ENCODE measurements around the gene TNFRSF6B.

The TNFRSF6B gene

DNA sequence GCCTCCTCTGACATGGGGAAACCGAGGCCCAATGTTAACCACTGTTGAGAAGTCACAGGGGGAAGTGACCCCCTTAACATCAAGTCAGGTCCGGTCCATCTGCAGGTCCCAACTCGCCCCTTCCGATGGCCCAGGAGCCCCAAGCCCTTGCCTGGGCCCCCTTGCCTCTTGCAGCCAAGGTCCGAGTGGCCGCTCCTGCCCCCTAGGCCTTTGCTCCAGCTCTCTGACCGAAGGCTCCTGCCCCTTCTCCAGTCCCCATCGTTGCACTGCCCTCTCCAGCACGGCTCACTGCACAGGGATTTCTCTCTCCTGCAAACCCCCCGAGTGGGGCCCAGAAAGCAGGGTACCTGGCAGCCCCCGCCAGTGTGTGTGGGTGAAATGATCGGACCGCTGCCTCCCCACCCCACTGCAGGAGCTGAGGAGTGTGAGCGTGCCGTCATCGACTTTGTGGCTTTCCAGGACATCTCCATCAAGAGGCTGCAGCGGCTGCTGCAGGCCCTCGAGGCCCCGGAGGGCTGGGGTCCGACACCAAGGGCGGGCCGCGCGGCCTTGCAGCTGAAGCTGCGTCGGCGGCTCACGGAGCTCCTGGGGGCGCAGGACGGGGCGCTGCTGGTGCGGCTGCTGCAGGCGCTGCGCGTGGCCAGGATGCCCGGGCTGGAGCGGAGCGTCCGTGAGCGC lies 1.6 kb downstream of the TNFRSF6B start:
- no peak for DNase-seq (ENCODE audit: low read depth)

DNA sequence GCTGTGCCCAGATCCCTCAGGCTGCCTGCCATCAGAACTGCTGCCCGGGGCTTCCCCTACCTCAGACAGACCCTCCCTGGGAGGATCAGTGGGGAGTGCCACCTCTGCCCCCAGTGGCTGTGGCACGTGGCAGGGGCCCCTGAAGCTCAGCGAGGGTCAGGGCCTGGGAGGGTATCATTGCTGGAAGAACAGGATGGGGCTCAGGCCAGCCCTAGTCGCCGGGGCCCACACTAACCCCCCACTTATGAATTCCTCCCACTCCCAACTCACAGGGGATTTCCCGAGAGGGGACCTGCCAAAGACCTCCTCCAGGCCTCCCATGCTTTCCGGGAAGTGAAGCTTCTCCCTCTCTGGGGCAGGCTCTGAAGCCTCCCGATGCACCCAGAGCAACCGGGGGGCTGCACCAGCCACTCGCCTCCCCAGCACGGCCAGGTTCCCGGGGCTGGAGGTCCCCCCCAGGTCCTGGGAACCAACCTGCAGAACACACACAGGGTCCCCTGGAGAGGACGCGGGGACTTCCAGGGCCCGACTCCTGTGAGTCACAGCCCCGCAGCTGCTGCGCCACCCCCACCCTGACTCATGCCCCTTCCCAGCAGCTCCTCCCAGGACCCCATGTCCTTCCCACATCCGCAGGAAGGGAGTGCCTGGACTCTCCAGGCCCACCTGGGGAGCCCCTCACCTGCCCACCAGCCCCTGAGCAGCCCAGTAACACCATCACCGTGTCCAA lies 2.5 kb downstream of the TNFRSF6B start:
- DNase-seq (ENCODE audit: low read depth) = no peak

DNA sequence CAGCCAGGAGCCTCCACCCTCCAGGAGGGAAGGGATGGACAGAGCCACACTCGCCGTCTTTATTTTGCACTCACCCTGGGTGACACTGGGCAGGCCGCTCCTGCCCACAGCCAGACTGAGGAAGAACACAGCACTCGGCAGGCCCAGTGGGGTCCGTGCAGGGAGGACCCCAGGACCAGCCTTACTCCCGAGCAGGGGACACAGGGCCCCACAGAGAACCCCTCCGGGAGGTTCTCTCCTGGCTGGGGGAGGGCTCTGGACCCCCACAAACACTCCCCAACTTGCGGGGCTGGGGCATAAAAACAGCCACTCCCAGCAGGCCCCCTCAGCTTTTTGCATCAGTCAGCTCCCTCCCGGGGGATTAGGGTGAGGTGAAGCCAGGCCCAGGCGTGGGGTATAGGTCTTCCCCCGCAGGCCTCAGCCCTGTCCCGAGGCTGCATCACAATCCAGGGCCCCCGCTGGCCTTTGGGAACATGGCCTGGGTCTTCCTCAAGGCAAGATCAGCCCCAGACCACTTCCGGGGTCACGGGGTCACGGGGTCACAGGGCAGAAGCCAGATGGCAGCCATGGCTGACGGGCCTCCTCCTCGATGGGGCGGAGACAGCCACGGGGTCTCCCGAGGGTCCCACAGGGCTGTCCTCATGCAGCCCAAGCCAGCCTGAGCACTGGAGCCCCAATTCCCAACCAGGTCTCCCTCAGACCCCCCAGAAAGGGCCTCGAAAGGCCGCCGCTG lies 3.2 kb downstream of the TNFRSF6B start:
- no peak for DNase-seq (ENCODE audit: low read depth)

DNA sequence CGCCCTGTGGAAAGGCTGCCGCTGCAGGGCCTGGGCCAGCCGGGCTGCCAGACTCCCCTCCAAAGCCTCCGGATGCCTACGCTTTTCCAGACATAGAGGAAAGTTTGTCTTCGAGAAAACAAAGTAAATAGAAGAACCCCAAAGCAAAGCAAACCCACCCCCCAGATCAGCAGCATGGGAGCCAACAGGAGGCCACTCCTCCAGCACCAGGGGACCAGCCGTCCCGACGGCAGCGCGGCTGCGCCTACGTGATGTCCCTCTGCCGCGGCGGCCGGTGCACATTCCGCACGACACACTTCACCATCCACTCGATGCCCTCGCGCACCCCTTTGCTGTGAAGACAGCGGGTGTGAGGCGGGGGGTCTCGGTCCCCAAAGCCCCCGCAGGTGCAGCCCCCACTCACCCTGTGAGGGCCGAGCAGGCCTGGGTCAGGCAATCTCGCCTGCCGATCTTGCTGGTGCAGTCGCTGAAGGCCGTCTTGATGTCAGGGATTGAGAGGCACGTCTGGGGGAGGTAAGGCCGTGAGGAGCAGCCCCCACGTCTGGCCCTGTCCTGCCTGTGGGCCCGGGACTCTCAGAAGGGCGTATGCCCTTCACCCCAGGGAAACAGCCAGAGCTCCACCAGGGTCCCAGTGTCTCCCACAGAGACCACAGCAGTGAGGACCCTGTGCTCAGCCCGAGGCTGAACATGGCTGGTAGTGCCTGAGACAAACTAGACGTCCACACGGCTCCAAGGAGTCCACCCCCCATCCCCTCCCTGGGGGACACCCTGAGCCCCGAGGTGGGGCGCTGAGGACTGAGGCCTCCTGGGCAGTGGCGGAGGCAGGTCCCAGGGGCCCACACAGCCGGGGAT lies 4.0 kb downstream of the TNFRSF6B start:
- DNase-seq (ENCODE audit: low read depth) = no peak

DNA sequence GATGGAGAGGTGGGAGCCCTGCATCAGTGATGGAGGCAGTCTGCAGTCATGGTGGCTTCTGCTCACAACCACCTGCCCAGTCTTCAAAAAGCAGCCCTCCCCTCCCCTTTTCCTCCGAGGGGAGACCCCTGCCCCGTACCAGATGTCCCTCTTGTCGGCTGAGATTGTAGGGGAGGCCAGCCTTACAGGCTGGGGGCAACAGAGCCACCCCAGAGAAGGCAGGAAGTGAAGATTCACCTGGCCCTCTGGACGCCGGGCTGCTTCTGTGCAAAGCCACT lies 4.5 kb downstream of the TNFRSF6B start:
- no peak for DNase-seq (ENCODE audit: low read depth)

DNA sequence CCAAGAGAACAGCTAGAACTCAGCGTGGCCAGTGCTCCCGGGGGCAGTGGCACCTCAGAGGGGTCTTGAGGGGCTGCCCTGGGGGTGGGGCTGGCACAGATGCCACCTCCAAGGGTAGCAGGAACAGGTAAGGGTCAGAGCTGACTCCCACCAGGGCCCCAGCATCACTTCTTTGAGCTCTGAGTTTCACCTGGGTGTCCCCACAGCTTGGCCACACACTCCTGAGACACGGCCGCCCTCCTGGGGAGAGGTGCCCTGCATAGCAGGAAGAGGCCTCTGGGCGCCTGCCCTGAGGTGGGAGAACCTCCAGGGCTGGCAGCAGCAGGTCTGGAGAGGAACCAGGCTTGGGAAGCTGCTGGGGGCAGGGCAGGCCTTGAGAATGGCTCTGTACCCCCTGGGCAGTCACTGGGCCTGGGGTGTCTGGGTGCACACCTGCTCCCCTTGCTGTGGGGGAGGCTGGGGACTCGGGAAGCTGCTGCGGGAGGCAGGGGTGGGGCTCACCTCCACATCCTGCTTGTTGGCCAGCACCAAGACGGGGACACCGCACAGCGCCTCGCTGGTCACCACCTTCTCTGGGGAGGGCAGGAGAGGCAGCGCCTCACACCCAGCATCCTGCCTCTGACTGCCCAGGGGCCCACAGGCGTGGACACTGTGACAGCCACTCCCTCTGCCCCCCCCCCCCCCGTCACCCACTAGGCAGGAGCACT lies 5.0 kb downstream of the TNFRSF6B start:
- DNase-seq (ENCODE audit: low read depth) = no peak

DNA sequence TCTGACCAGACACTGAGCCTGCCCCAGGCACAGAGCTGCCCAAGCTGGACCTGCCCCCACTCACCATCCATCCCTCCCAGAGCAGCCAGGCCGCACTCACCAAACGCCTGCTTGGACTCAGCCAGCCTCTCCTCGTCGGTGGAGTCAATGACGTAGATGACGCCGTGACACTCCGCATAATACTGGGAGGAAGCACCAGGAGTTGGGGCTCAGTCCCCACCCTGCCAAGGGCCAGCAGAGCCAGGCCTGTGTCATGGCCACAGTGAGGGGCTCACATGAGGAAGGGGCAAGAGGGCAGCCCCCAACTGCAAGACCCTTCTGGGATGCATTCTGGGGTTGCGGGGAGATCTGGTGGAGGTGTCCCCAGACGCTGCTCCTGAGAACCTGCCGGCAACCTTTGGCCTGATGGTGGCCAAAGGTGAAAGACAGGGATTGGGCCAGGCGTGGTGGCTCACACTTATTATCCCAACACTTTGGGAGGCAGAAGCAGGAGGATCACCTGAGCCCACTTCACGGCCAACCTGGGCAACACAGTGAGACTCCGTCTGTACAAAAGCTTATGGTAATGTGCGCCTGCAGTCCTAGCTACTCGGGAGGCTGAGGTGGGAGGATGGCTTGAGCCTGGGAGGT lies 5.7 kb downstream of the TNFRSF6B start:
- no peak for DNase-seq (ENCODE audit: low read depth)

DNA sequence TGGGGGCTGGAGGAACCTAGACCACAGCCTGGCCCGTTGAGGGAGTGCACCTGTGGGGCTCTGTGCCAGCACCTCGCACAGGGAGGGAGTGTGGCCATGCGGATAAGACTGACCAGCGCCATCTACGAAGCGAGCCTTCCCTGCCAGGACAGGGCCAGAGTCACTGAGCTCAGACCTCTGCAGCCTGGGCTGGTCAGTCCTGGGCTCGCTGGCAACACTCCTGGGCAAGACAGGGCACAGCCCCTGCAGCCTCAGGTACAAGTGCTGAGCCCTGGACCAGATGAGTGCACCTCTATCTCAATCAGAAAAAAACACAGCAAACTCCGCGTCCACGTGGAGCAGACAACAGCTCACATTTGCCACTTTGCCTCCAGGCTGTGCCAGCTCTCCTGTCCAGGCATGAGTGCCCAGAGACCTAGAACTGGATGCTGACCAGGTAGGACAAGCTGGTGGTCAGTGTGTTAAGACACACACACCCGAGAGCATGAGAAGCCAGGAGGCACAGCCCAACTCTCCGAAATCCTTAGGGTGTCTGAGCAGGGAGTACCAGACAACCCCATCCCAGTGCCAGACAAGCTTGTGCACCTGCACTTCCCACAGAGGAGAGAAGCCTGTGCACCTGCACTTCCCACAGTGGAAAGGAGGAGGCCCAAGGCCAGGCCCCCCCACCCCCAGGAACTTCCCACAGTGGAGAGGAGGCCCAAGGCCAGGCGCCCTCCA lies 6.5 kb downstream of the TNFRSF6B start:
- DNase-seq (ENCODE audit: low read depth) = no peak

DNA sequence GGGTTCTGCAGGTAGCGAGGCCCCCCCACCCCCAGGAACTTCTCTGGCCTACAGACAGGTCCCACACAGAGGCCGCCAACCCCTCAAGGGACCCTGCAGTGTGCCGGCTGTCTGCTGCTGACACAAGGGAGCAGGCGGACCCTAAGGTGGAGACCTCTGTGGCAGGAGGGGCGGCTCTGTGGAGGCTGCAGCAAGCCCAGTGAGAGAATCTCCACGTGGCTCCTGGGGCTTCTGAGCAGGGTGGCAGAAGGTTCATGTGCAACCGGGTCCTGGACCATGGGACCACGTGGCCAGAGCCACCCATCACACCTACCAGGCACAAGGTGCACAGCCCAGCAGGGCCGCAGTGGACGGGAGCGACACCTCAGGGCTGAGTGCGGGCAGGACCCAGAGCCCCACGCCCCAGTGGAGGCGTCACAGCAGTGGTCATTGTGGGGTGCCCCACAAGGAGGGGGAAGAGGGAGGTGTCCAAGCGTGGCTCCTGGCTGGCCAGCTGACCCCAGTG lies 7.1 kb downstream of the TNFRSF6B start:
- no peak for DNase-seq (ENCODE audit: low read depth)

DNA sequence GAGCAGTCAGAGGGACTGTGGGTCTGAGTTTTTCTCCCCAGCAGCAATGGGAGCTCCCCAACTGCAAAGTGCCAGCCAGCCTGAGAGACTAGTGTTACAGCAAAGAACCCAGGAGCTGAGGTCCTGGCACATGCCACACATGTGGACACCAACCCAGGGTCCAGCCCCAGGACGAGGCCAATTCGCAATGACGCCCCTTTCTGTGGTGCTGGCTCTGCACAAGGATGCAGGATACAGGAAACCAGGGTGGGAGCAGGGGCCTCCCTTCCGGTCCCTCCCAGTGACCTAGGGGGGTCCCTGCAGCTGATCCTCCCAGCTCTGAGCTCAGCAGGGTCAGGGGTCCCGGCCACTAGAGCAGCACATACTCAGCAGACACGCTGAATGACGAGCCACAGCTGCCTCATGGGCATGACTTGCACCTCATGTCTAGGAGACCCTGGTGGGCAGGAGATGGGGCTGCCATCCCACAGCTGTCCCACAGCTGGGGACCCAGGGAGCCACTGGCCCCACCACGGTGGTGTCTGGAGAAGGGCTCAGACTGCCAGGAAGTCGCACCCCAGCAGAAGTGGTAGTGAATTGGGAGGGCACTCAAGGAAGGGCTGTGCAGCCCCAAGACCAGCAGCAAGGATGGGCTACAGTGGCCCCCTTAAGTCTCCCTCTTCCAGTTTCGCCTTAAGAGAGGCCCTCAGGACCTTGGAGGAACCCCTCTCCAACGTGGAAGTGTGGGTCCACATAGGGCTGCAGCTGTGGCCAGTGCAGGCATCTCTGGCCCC lies 7.7 kb downstream of the TNFRSF6B start:
- DNase-seq (ENCODE audit: low read depth) = no peak

DNA sequence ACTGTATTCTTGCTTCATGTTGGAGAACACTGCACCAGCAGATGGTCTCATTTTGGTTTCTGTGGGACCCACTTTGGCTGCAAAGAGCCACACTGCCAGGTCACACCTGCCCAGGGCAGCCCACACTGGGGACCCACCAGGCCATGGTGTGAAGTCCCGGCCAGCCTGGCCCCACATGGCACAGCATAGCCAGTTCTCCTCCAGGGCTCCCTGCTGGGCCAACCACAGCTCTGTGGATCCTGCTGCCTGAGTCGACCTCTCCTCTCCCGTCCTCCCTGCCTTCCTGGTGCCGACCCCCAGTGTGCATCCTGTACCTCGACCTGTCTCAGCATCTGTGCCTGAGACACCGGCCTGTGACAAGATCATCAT lies 8.3 kb downstream of the TNFRSF6B start:
- DNase-seq (ENCODE audit: low read depth) = no peak

DNA sequence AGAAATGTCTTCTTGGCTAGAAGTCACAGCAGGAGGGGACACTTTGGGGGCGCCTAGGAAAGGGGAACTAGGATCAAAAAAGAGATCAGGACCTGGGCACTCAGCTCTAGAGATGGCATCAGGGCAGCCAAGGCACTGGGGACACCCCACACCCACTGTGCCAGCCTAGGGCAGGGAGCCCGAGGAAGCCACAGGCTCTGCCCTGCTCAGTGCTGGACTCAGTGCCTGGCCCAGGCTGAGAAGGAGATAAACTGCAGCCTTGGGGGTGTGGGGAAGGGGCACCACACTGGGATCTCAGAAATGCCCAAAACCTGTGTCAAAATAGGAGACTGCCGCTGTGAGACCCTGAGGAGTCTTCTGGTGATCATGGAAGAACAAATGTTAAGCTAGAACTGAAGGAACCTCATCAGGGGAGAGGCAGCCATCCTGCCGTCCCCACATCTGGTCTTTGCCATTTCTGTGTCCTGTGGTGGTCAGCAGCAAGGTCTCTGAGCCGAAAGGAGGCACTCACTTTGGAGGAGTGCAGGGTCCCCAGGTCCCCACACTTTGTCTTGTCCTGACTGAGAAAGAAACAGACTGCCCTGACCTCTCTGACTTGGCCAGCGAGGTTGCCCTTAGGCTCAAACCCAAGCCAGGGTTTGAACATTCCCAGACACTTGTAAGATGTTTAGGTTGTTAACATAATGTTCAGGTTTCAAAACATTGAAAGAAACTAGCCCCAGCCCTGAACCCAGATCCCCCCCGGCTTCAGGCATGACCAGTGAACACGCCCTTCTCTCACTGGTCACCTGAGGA lies 9.0 kb downstream of the TNFRSF6B start:
- DNase-seq (ENCODE audit: low read depth) = no peak

DNA sequence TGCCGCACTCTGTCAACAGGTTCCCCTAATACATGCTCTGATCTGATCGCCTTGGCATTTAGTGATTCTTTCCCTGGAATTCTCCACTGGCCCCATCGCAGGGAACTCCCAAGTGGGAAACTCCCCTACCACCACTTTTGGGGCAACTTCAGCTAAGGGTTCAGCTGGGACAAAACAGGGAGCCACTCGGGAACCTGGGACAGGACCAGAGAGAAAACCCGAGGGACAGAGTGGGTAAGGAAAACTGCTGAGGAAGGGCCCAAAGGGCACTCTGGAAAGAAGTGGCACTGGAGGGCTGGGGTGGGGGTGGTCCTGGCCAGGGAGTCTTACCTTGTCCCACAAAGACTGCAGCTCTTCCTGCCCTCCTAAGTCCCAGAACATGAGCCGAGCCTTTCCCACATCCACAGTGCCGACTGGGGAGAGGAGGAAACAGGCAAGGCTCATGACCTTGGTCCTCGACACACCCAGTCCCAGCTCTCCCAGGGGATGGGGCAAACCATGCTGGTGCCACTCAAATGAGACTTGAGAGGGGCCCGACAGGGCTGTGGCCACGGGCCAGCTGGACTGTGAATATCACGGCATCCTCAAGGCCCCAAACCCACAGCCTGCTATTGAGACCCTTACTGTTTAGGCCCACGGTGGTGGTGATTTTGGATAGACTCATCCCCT lies 9.7 kb downstream of the TNFRSF6B start:
- no peak for DNase-seq (ENCODE audit: low read depth)

DNA sequence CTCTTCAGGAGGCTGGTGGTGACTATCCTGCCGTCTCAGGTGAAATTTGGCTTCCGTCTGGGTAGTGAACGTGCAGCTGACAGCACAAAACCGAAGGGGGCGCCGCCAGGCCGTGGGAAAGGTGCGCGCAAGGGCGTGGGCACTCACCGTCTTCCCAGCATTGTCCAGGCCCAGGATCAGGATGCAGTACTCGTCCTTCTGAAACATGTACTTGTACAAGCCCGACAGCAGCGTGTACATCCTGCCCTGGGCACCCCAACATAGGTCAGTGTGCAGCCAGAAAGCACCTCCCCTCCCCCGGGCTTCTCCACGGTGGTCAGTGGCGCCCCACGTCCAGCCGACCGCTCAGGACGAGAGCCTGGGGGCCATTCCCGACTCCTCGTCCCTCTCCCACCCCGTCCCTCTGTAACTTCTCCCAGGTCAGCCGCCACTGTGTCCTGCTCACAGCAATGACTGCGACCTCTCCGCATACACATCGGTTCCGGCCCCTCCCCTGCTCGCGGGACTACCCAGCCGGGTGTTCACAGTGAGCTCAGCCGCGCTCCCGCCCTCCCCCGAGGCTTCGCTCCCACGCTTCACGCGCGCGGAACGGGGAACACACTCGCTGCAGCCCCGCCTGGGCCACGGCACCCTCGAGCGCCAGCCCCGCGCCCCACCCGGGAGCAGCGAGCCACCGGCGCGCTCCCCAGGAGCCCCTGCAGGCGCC lies 10.6 kb downstream of the TNFRSF6B start:
- DNase-seq (ENCODE audit: low read depth) = peak; percentile 54

DNA sequence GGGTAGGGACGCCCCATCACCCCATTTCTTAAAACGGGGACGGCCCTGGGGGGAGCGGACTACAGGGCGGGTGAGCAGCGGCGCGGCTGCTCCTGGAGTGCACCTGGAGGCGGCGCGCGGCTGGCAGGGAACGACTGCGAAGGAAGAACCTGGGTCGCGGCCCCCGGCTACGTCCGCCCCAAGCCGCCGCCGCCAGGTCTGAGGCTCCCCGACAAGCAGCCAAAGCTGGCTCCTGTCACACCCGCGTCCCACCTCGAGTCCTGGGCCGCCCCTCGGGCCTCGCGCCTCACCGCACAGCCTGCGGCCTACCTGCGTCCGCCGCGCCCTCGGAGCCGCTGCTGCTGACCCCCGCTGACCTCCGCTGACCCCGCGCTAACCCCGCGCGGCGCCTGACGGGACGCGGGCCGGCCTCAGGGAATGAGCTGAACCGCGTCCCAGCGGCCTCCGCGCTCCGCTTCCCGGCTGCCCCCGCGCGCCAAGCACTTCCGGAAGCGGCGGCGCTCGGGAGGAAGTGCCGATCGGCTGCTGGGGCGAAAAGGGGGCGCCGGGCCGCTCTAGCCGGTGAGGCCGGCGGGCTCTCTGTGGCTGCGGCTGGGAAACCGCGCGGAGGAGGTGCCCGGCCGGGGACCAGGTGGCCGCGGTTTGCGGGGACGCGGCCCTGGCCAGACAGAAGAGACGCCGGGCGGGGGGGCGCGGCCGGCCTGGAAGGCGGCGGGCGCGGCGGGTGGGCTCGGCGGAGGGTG lies 11.3 kb downstream of the TNFRSF6B start, which contains the start of the genes ARFRP1 and ZGPAT:
Gene ARFRP1 (minus strand): TSS at position 419 of the 743 bp plus-strand sequence. CDS start 885 bp downstream, outside the sequence.
Gene ZGPAT (plus strand): TSS at position 482 of the 743 bp plus-strand sequence. CDS start 542 bp downstream, outside the sequence.
- peak; percentile 81 for DNase-seq (ENCODE audit: low read depth)

DNA sequence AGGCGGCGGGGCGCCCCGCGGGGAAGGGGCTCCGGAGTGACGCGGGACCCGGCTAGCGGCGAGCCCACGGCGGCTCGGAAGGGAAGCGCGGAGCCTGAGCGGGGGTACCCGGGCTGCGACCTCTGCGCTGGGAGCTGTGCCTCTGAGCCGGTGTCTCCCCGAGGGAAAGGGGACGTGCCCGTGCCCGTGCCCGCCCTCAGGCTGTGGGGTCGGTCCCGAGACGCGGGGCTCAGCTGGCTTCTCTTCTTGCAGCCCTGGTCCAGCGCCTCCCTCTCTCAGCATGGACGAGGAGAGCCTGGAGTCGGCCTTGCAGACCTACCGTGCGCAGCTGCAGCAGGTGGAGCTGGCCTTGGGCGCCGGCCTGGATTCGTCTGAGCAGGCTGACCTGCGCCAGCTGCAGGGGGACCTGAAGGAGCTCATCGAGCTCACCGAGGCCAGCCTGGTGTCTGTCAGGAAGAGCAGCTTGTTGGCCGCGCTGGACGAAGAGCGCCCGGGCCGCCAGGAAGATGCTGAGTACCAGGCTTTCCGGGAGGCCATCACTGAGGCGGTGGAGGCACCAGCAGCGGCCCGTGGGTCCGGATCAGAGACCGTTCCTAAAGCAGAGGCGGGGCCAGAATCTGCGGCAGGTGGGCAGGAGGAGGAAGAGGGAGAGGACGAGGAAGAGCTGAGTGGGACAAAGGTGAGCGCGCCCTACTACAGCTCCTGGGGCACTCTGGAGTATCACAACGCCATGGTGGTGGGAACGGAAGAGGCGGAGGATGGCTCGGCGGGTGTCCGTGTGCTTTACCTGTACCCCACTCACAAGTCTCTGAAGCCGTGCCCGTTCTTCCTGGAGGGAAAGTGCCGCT lies 12.1 kb downstream of the TNFRSF6B start:
- no peak for DNase-seq (ENCODE audit: low read depth)
